ENCODE measurements around the gene MRPS15. TPM values are rescaled to one million over a fixed set of nuclear protein-coding genes. Genes with fewer than 3 reads are reported as not detected.
A peak's percentile ranks its signal among the peaks of the same experiment; 100 is the strongest.

Gene MRPS15
- total and polyA plus RNA-seq, 2 of the 13 experiments (the other 11 are each of a cell fraction or from before 2014, with no cell fraction given), result 59.0 to 113 TPM

DNA sequence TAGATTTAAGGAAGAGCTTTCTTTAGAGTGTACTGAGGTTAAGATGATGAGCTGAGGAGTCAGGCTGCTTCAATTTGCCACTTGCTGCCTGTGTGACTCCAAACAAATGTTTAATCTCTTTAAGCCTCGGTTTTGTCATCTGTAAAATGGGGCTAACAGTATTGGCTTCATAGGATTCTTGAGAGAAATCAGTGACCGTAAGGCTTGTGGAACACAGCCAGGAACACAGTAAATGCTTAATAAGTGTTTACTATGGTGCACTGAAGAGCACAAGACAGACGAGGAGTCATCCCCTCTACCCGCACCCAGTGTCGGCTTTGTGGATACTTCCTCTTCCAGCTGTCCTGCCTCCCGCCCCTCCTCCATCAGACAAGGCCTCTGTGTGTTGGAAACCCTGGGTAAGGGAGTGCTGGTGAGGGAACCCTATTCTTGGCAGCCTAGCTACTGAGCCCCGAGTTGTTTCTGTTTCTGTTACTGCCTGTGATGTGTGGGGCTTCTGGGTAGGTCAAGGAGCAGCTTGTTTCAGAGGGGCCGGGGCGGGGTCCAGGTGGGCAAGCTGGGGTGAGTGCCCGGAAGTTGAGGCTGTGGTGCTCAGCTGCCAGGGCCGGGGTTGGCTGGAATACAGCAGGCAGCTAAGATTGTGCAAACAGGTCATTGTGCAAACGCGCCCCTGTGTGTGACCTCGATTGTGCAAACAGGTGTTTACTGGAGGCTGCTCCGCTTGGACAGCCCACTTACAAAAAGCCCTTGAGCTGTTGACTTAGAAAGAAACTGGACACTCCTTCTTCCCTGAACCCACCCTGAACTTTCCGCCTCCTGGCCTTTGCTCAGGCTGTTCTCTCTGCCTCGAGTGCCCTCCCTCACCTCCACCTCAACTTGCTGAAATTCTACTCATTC, 22.5 kb upstream of the MRPS15 start (continued):
- no peak for TF ChIP-seq ZSCAN5A (CRISPR knock-in tag; IDR thresholded peaks at IDR 0.05; ENCODE audit: borderline replicate concordance)
- TF ChIP-seq KLF11 (CRISPR knock-in tag; IDR thresholded peaks at IDR 0.05), result peak; percentile 86; the same call in 1 of the 2 replicates
- TF ChIP-seq ZNF720 (CRISPR knock-in tag; IDR thresholded peaks at IDR 0.05), result no peak
- no peak for TF ChIP-seq ZBTB1 (CRISPR knock-in tag; IDR thresholded peaks at IDR 0.05; ENCODE audit: borderline replicate concordance)
- peak; percentile 94 for TF ChIP-seq ZNF292 (CRISPR knock-in tag; IDR thresholded peaks at IDR 0.05; ENCODE audit: borderline replicate concordance, low read depth)
- TF ChIP-seq CEBPZ (IDR thresholded peaks at IDR 0.05; ENCODE audit: low read length), result no peak
- TF ChIP-seq TBX2 (CRISPR knock-in tag; IDR thresholded peaks at IDR 0.05; ENCODE audit: borderline replicate concordance), result peak; percentile 97
- TF ChIP-seq, protein P1, sequence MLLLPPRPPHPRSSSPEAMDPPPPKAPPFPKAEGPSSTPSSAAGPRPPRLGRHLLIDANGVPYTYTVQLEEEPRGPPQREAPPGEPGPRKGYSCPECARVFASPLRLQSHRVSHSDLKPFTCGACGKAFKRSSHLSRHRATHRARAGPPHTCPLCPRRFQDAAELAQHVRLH (CRISPR knock-in tag; IDR thresholded peaks at IDR 0.05; ENCODE audit: borderline replicate concordance, low read depth), result peak; percentile 77
- TF ChIP-seq THAP7 (CRISPR knock-in tag; IDR thresholded peaks at IDR 0.05), result no peak
- peak; percentile 99 for TF ChIP-seq CEBPG (CRISPR knock-in tag; IDR thresholded peaks at IDR 0.05)
- peak; percentile 34; the same call in 1 of the 2 replicates for TF ChIP-seq ZNF703 (CRISPR knock-in tag; IDR thresholded peaks at IDR 0.05; ENCODE audit: borderline replicate concordance)
- TF ChIP-seq ZNF850 (CRISPR knock-in tag; conservative IDR thresholded peaks at IDR 0.05), result no peak
- peak; percentile 96 for TF ChIP-seq ZFP37 (CRISPR knock-in tag; IDR thresholded peaks at IDR 0.05; ENCODE audit: borderline replicate concordance)
- TF ChIP-seq, protein P2, sequence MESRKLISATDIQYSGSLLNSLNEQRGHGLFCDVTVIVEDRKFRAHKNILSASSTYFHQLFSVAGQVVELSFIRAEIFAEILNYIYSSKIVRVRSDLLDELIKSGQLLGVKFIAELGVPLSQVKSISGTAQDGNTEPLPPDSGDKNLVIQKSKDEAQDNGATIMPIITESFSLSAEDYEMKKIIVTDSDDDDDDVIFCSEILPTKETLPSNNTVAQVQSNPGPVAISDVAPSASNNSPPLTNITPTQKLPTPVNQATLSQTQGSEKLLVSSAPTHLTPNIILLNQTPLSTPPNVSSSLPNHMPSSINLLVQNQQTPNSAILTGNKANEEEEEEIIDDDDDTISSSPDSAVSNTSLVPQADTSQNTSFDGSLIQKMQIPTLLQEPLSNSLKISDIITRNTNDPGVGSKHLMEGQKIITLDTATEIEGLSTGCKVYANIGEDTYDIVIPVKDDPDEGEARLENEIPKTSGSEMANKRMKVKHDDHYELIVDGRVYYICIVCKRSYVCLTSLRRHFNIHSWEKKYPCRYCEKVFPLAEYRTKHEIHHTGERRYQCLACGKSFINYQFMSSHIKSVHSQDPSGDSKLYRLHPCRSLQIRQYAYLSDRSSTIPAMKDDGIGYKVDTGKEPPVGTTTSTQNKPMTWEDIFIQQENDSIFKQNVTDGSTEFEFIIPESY (CRISPR knock-in tag; IDR thresholded peaks at IDR 0.05), result peak; percentile 86
- 0 out of 2 replicates have a peak, but pooled peaks have one; percentile 38 for TF ChIP-seq TOPORS (CRISPR knock-in tag; IDR thresholded peaks at IDR 0.05)
- TF ChIP-seq ZNF124 (CRISPR knock-in tag; IDR thresholded peaks at IDR 0.05), result peak; percentile 94
- no peak for TF ChIP-seq SMAD9 (CRISPR knock-in tag; IDR thresholded peaks at IDR 0.05)
- TF ChIP-seq SNRNP70 (IDR thresholded peaks at IDR 0.05; ENCODE audit: low read depth, low read length), result no peak
- peak; percentile 90; the same call in 1 of the 2 replicates for TF ChIP-seq CBX5 (CRISPR knock-in tag; IDR thresholded peaks at IDR 0.05; ENCODE audit: borderline replicate concordance)
- no peak for TF ChIP-seq SIN3A (IDR thresholded peaks at IDR 0.05; ENCODE audit: borderline replicate concordance, low read depth, low read length)
- peak; percentile 90; the same call in 1 of the 2 replicates for TF ChIP-seq TP53 (CRISPR knock-in tag; conservative IDR thresholded peaks at IDR 0.05)
- no peak for TF ChIP-seq JARID2 (CRISPR knock-in tag; IDR thresholded peaks at IDR 0.05; ENCODE audit: insufficient replicate concordance)

Measured in HepG2 (cell line).